ENCODE results near the gene NUDT3. TPM values are rescaled to one million over a fixed set of nuclear protein-coding genes. Genes with fewer than 3 reads are reported as not detected.

NUDT3 gene
- total and polyA plus RNA-seq, 9 of the 15 experiments (the other 6 are each of a cell fraction or from before 2014, with no cell fraction given), result 5.4 to 81.2 (median 56.4) TPM

GRCh38 chr6:34281702-34282334 is 110.7 kb downstream of the NUDT3 start (continued):
- TF ChIP-seq NRF1 (conservative IDR thresholded peaks at IDR 0.05 in 1 of 2, IDR thresholded peaks at IDR 0.05 in 1 of 2) (no peak), HDAC3 (IDR thresholded peaks at IDR 0.05; ENCODE audit: borderline replicate concordance, partially characterized antibody) (peak; percentile 88), RFX1 (IDR thresholded peaks at IDR 0.05) (no peak), ZBTB2 (IDR thresholded peaks at IDR 0.05) (peak; percentile 75; the same call in 1 of the 2 replicates), CBFA2T2 (conservative IDR thresholded peaks at IDR 0.05) (peak; percentile 98), FOXK1 (CRISPR knock-in tag; IDR thresholded peaks at IDR 0.05; ENCODE audit: borderline replicate concordance) (no peak), ZNF280B (CRISPR knock-in tag; IDR thresholded peaks at IDR 0.05) (no peak), ZNF41 (CRISPR knock-in tag; conservative IDR thresholded peaks at IDR 0.05) (no peak), KAT7 (CRISPR knock-in tag; IDR thresholded peaks at IDR 0.05; ENCODE audit: borderline replicate concordance) (no peak), ETV5 (CRISPR knock-in tag; IDR thresholded peaks at IDR 0.05; ENCODE audit: low read depth) (peak; percentile 95), ZNF347 (CRISPR knock-in tag; IDR thresholded peaks at IDR 0.05; ENCODE audit: low read depth) (no peak), NFATC3 (IDR thresholded peaks at IDR 0.05) (peak; percentile 84), CCNT2 (IDR thresholded peaks at IDR 0.05; ENCODE audit: borderline replicate concordance, extremely low read depth, insufficient read length, low read depth, low read length) (peak; percentile 71), ZNF398 (CRISPR knock-in tag; IDR thresholded peaks at IDR 0.05) (no peak), HNRNPL (IDR thresholded peaks at IDR 0.05; ENCODE audit: low read depth, low read length) (no peak), TCF7 (IDR thresholded peaks at IDR 0.05; ENCODE audit: borderline replicate concordance) (peak; percentile 100), ERF (CRISPR knock-in tag; IDR thresholded peaks at IDR 0.05) (0 out of 2 replicates have a peak, but pooled peaks have one; percentile 30), ETV1 (tag; conservative IDR thresholded peaks at IDR 0.05; ENCODE audit: low read depth) (peak; percentile 80), SMARCC2 (IDR thresholded peaks at IDR 0.05; ENCODE audit: low read depth) (peak; percentile 86; the same call in 1 of the 2 replicates), SAFB2 (IDR thresholded peaks at IDR 0.05; ENCODE audit: borderline replicate concordance, low read depth, low read length, severe bottlenecking) (no peak), ZNF740 (CRISPR knock-in tag; IDR thresholded peaks at IDR 0.05) (no peak), ZNF740 (tag; IDR thresholded peaks at IDR 0.05) (no peak)
